HFF-Myc (cell line): ENCODE data around the gene EDNRA.
A peak's percentile ranks its signal among the peaks of the same experiment; 100 is the strongest.

Experiments used
- DNase-seq: peaks from one replicate; pipeline ENCODE4 v3.0.0-alpha.2; 2011; ENCODE audit warnings: low read depth; ENCODE audit errors: extremely low read depth
- H3K4me3 ChIP-seq: replicated peaks from 2 replicates; pipeline ENCODE4 v1.5.1; 2011; ENCODE audit warnings: low read depth, mild to moderate bottlenecking, control low read depth, low read length
- TF ChIP-seq, protein P1 (sequence below): IDR thresholded peaks from 2 replicates; pipeline ENCODE4 v1.5.1; 2012; ENCODE audit warnings: mild to moderate bottlenecking, low read depth, low read length, control low read depth; ENCODE audit errors: missing control alignments

EDNRA gene

DNA sequence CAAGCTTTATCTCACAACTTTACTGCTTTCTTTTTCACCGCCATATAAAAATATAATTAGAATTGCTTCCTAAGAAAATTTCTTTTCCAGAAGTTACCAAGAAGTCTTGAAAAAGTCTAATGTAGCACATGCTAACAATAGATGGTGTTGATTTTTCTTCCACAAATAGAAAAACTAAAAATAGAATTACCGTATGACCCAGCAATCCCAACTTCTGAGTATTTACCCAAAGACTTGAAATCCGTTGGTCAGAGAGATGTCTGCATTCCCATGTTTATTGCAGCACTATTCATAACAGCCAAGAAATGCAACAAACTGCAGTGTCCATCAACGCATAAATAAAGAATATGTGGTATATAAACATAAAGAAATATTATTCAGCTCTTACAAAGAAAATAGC is 17.8 kb upstream of the EDNRA start:
- DNase-seq, result no peak
- TF ChIP-seq, protein P1, sequence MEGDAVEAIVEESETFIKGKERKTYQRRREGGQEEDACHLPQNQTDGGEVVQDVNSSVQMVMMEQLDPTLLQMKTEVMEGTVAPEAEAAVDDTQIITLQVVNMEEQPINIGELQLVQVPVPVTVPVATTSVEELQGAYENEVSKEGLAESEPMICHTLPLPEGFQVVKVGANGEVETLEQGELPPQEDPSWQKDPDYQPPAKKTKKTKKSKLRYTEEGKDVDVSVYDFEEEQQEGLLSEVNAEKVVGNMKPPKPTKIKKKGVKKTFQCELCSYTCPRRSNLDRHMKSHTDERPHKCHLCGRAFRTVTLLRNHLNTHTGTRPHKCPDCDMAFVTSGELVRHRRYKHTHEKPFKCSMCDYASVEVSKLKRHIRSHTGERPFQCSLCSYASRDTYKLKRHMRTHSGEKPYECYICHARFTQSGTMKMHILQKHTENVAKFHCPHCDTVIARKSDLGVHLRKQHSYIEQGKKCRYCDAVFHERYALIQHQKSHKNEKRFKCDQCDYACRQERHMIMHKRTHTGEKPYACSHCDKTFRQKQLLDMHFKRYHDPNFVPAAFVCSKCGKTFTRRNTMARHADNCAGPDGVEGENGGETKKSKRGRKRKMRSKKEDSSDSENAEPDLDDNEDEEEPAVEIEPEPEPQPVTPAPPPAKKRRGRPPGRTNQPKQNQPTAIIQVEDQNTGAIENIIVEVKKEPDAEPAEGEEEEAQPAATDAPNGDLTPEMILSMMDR, result no peak

DNA sequence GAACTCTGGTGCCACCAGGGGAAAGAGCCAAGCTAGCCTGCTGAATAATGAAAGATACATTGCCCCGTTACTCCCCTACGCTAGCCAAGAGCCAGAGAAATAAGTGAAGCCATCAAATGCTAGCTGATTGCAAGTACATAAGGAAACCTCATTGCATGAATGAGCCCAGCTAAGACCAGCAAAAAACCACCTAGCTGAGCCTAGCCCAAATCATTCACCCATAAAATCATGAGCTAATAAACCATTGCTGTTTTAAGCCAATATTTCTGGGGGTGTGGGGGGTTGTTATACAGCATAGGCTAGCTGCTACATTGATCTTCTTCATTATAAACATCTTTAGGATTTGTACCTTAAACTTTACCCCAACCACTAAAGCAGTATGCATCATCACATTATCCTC is 15.4 kb upstream of the EDNRA start:
- no peak overlapping the region for H3K4me3 ChIP-seq
- DNase-seq, result no peak
- TF ChIP-seq, protein P1, result no peak

More for the DNA sequence above, 17.8 kb upstream of the EDNRA start:
- no peak overlapping the region for H3K4me3 ChIP-seq

DNA sequence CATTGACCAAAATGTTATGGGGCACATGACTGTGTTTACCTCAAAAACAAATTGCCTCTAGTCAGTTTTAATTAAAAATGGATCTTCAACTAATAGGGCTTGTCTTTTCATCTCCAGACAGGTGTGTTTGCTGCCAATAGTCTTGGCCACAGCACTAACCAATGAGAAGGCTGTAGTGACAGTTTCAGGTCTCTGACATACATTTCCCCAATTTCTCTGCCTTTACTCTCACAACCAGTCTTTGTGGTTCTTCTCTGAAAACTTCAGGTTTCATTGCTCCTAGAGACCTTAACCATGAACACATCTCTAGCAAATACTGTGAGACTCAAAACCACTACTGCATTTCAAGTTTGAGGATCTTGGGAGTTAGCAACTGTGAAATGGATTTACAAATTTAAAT is 3.5 kb upstream of the EDNRA start:
- no peak for DNase-seq
- no peak overlapping the region for H3K4me3 ChIP-seq
- TF ChIP-seq, protein P1, result no peak

DNA sequence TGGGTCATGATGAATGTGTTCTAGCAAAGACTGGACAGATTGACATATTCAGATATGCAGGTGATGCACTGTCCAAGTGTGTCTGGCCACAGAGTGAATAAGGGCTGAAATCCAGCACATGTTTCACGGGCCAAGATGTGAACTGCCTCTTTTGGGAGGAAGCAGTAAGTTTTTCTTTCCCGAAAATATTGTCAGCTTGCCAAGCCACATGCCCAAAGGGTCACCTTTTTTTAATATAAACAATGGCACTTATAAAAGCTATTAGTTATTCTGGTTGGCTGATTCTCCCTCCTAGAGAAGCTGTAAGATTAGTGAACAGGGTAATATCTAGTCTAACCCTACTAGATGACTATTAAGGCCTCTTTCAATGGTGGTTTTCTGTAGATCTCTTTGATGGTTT is 1.5 kb upstream of the EDNRA start:
- H3K4me3 ChIP-seq, result no peak overlapping the region
- TF ChIP-seq, protein P1, result no peak
- DNase-seq, result no peak

DNA sequence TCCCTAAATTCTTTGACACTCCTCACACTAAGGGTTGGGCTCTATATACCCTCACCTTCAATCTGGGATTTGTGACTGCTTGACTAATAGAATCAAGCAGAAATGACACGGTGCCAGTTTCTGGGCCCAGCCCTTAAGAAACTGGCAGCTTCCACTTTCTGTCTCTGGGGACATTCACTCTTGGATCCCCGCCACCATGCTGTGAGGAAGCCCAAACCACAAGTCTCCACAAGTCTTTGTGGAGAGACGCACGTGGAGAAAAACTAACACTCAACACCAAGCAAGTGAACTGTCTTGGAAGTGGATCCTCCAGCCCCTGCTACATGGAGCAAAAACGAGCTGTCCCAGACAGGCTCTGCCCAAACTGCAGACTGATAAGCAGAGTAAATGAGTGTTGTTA is 1.1 kb upstream of the EDNRA start:
- H3K4me3 ChIP-seq, result no peak overlapping the region
- no peak for DNase-seq
- TF ChIP-seq, protein P1, result no peak

DNA sequence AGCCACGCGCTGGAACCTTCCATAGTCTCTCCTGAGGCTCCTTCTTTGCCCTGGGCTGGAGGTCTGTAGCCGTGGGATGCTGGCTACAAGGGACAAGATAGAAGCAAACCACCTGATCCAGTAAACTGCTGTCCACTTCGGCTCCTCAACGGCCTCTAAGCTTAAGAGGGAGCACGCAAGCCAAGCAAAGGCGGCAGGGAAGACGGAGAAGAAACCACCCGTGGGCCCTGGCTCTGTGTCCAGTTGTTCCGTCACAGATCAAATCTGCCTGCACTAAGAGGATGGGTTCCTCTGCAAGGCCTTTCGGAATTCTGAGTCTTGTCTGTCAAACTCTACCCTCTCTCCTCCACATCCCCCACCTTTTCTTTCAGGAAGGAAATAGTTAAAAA is 401 bp upstream of the EDNRA start:
- H3K4me3 ChIP-seq, result peak overlapping the region; percentile 72
- no peak for DNase-seq
- TF ChIP-seq, protein P1, result no peak

DNA sequence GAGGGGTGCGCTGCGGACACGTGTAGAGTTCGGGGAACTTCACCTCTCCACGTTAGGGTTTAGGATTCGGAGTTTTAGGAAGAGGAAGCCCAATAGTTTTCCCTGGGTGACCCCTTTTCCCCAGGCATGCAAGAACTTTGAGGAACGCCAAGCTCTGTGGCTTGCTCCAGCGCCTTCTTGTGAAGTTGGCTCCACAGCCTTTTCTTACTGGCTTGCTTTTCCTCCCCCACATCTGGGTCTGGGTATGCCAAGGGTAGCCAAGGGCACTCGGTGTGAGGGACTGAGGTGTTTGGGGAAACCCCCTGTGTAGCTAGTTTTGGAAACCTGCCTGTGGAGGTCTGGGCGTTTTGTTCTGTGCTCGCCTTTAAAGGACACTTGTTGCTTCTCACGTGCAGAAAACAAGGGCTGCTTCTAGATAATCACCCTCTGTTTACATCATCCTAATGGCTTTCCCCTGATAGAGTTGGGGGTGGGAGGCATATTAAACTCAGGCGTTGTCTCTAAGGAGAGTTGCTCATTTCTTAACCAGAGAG is 746 bp downstream of the EDNRA start:
- DNase-seq, result no peak
- peak overlapping the region; percentile 72 for H3K4me3 ChIP-seq
- TF ChIP-seq, protein P1, result no peak
